Ishikawa (cell line): ENCODE data around the gene TEX29.

ENCODE experiments used
- CEBPB ChIP-seq: IDR thresholded peaks from 2 replicates; pipeline ENCODE4 v1.6.1; 2012
- CREB1 ChIP-seq: IDR thresholded peaks from 2 replicates; pipeline ENCODE4 v1.6.1; 2012; ENCODE audit warnings: low read depth
- EGR1 ChIP-seq: IDR thresholded peaks from 2 replicates; pipeline ENCODE4 v1.6.1; 2012
- EP300 ChIP-seq: IDR thresholded peaks from 2 replicates; pipeline ENCODE4 v1.6.1; 2012; ENCODE audit warnings: borderline replicate concordance
- FOXM1 ChIP-seq: IDR thresholded peaks from 2 replicates; pipeline ENCODE4 v1.6.1; 2012; ENCODE audit warnings: low read depth, borderline replicate concordance
- NFIC ChIP-seq: IDR thresholded peaks from 2 replicates; pipeline ENCODE4 v1.6.1; 2012
- RAD21 ChIP-seq: IDR thresholded peaks from 2 replicates; pipeline ENCODE4 v1.6.1; 2012; ENCODE audit warnings: low read depth
- TAF1 ChIP-seq: IDR thresholded peaks from 2 replicates; pipeline ENCODE4 v1.6.1; 2012; ENCODE audit warnings: low read depth, mild to moderate bottlenecking
- TCF12 ChIP-seq: IDR thresholded peaks from 2 replicates; pipeline ENCODE4 v1.6.1; 2012; ENCODE audit warnings: low read depth
- TEAD4 ChIP-seq: IDR thresholded peaks from 2 replicates; pipeline ENCODE4 v1.6.1; 2012
- YY1 ChIP-seq: IDR thresholded peaks from 2 replicates; pipeline ENCODE4 v1.6.1; 2012; ENCODE audit warnings: low read depth
- ZBTB7A ChIP-seq: IDR thresholded peaks from 2 replicates; pipeline ENCODE4 v1.6.1; 2012; ENCODE audit warnings: low read depth
- TF ChIP-seq, protein P1 (sequence below): IDR thresholded peaks from 2 replicates; pipeline ENCODE4 v1.6.1; 2012
- TF ChIP-seq, protein P2 (sequence below): IDR thresholded peaks from 2 replicates; pipeline ENCODE4 v1.6.1; 2012
- TF ChIP-seq, protein P3 (sequence below): IDR thresholded peaks from 2 replicates; pipeline ENCODE4 v1.6.1; 2012; ENCODE audit warnings: low read depth, mild to moderate bottlenecking

The TEX29 gene

DNA sequence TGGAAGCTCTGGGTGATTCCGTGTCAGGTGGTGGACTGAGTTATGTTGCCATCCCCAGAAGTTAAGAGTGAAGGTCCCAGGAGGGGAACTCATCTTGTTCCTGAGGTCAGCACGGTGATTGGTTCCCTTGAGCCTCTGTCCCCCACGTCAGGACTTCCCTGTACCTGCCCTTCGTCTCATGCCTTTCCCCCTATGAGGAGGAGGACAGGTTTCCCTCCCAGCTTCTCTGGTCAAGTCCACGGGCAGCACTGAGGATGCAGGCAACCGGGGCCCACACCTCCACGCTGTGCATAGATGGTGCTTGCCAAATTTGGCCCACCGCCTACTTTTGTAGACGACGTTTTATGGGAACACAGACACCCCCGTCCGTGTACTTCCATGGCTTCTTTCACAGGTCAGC lies 42.7 kb downstream of the TEX29 start:
- TF ChIP-seq, protein P1, sequence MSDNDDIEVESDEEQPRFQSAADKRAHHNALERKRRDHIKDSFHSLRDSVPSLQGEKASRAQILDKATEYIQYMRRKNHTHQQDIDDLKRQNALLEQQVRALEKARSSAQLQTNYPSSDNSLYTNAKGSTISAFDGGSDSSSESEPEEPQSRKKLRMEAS: no peak
- TF ChIP-seq, protein P2, sequence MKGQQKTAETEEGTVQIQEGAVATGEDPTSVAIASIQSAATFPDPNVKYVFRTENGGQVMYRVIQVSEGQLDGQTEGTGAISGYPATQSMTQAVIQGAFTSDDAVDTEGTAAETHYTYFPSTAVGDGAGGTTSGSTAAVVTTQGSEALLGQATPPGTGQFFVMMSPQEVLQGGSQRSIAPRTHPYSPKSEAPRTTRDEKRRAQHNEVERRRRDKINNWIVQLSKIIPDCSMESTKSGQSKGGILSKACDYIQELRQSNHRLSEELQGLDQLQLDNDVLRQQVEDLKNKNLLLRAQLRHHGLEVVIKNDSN: no peak
- TF ChIP-seq ZBTB7A: no peak

DNA sequence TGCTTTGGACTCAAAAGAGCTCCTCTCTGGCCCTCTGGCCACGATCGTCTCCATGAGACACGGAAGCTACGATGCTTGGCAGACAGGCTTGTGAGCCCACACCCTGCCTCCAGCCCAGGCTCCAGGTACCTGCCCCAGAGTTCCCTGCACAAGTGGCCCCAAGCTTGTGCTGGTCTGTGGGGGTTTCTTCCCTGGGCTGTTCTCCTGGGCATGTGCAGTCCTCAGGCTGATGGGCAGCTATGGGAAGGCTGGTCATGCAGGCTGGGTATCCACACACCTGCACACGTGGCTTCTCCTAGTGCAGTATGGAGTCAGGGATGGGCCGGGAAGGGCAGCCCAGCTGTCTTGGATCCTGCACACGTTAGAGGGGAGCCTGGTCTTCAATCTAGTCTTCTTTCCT lies 43.1 kb downstream of the TEX29 start:
- TF ChIP-seq, protein P2: no peak
- TF ChIP-seq YY1 (no peak), ZBTB7A (no peak), EGR1 (no peak), NFIC (no peak), CEBPB (no peak)
- TF ChIP-seq, protein P3, sequence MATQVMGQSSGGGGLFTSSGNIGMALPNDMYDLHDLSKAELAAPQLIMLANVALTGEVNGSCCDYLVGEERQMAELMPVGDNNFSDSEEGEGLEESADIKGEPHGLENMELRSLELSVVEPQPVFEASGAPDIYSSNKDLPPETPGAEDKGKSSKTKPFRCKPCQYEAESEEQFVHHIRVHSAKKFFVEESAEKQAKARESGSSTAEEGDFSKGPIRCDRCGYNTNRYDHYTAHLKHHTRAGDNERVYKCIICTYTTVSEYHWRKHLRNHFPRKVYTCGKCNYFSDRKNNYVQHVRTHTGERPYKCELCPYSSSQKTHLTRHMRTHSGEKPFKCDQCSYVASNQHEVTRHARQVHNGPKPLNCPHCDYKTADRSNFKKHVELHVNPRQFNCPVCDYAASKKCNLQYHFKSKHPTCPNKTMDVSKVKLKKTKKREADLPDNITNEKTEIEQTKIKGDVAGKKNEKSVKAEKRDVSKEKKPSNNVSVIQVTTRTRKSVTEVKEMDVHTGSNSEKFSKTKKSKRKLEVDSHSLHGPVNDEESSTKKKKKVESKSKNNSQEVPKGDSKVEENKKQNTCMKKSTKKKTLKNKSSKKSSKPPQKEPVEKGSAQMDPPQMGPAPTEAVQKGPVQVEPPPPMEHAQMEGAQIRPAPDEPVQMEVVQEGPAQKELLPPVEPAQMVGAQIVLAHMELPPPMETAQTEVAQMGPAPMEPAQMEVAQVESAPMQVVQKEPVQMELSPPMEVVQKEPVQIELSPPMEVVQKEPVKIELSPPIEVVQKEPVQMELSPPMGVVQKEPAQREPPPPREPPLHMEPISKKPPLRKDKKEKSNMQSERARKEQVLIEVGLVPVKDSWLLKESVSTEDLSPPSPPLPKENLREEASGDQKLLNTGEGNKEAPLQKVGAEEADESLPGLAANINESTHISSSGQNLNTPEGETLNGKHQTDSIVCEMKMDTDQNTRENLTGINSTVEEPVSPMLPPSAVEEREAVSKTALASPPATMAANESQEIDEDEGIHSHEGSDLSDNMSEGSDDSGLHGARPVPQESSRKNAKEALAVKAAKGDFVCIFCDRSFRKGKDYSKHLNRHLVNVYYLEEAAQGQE: no peak

DNA sequence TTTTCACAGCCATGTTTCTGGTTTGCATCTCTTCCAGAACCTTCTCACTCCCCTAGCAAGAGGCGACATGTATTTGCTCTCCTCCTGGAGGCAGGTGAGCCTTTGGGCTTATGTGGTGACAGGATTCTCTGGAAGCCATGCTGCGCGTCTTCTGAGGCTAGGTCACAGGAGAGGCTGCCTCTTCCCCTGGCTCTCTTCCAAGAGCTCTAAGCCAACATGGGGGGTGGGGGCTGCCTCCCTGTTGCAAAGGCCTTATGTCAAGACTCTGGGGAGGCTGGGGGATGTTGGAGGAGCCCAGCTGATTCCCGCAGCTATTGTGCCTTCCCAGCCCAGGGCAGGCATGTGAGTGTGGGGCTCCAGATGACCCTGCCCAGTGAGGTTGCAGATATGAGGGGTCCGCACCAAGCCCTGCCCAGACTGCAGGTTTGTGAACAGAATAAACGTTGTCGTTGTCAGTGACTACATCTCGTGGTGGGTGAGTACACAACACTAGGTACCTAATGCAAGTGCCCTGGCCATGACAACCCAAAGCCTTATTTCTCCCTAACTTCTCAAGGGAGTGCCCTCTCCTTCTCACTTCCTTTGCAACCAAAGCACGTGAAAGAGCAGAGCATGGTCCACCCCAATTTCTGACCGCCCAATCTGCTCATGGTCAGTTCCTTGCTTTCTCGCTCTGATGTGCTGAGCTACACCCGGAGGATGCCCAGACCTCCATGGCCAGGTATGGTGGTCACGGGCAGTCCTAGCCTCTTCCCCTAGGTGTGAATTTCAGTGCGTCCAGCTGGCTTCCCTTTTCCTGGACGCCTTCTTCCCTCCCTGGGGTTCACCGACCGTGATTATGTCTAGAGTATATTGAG lies 44.9 kb downstream of the TEX29 start:
- TF ChIP-seq CEBPB (no peak), TAF1 (no peak), EGR1 (no peak), YY1 (no peak), RAD21 (no peak), FOXM1 (no peak)
- TF ChIP-seq, protein P3: no peak

DNA sequence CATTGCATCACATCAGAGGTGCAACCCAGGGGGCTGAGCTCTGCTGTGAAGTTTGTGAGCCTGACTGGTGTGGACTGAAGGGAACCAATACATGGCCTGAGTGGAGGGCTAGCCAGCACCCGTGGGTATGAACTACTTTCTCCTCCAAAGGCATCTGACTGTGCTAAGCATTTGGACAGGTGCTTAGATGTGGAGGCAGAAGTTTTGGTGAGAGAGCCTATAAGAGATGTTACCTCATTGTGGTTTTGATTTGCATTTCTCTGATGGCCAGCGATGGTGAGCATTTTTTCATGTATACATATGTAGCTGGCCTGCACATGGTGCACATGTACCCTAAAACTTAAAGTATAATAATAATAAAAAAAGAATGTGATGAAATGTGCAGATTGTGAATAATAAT lies 46.9 kb downstream of the TEX29 start:
- TF ChIP-seq, protein P2: no peak
- TF ChIP-seq FOXM1 (no peak), EGR1 (no peak), YY1 (no peak), CREB1 (no peak), CEBPB (no peak), TCF12 (no peak), TAF1 (no peak), NFIC (no peak), EP300 (no peak), TEAD4 (no peak), ZBTB7A (no peak), RAD21 (no peak)
- TF ChIP-seq, protein P1: no peak
- TF ChIP-seq, protein P3: no peak

DNA sequence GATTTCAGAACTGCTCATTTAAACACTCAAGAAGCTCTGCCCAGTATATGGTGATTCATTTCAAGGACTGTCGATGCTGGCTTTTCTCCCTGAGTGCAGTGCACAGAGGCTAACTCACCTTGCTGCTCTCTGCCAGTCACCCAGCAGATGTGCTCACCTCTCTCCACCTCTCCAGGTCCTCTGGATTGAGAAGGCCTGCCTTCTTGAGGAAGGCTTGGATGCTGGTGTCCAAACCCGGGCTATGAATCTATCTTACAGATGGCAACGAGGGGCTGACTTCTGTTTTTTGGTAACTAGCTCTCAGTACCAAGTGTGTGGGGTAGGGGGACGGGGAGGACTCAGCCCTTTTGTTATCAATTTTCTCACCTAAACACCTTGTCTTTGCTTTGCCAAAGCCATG lies 47.6 kb downstream of the TEX29 start:
- TF ChIP-seq, protein P1: no peak
- TF ChIP-seq, protein P2: no peak
- no peak for TF ChIP-seq ZBTB7A
- TF ChIP-seq CEBPB: no peak
- no peak for TF ChIP-seq FOXM1
- no peak for TF ChIP-seq EP300
